ENCODE measurements around the gene EIF5A. TPM values are rescaled to one million over a fixed set of nuclear protein-coding genes. Genes with fewer than 3 reads are reported as not detected.

The EIF5A gene
- total and polyA plus RNA-seq, 2 donors (not counting 3 experiments of a cell fraction or from before 2014, with no cell fraction given) = 650 to 859 TPM

GRCh38 chr17:7340179-7340578, 32.8 kb downstream of the EIF5A start:
- FAIRE-seq (no peak), DNase-seq (ENCODE audit: low read depth, low spot score) (no peak)
- no peaks in the 10 kb centered on the region for H3K79me2 ChIP-seq (ENCODE audit: control insufficient read depth, insufficient read depth, low read length)
- H3K4me3 ChIP-seq (replicated peaks in 1 of 3; ENCODE audit: insufficient read depth in 1 of 3, low read depth in 1 of 3, low read length in 3 of 3) = no peak overlapping the region
- no peaks in the 10 kb centered on the region for H4K20me1 ChIP-seq (replicated peaks; ENCODE audit: control insufficient read depth, extremely low read depth, insufficient read depth, low read length)
- H3K9ac ChIP-seq (replicated peaks; ENCODE audit: extremely low read depth, insufficient read depth, low read length) = no peak overlapping the region
- H2AFZ ChIP-seq (ENCODE audit: low read depth, low read length) = no peak overlapping the region
- ChIA-PET CTCF (interaction anchor here (2.8 kb wide), 1 partner anchor 11 kb away, joined by 8 read pairs; the partner anchor contains the start of gene NEURL4), POLR2A (no interaction called here)
- no peak for TF ChIP-seq CTCF (IDR thresholded peaks at IDR 0.05; ENCODE audit: extremely low read depth in 1 of 2, insufficient read depth in 1 of 2, low read depth in 1 of 2, low read length in 2 of 2)
- TF ChIP-seq JUN (IDR thresholded peaks at IDR 0.05; ENCODE audit: borderline replicate concordance, insufficient read depth, insufficient read length, low read depth) = no peak
- TF ChIP-seq MYC (IDR thresholded peaks at IDR 0.05; ENCODE audit: low read depth, low read length) = no peak
- TF ChIP-seq POLR2AphosphoS5 (IDR thresholded peaks at IDR 0.05; ENCODE audit: insufficient read depth, low read depth, low read length) = no peak
- TF ChIP-seq EZH2 (IDR thresholded peaks at IDR 0.05; ENCODE audit: borderline replicate concordance, low read depth, low read length, severe bottlenecking) = no peak
- TF ChIP-seq FOS (IDR thresholded peaks at IDR 0.05; ENCODE audit: borderline replicate concordance, insufficient read depth, low read length) = no peak
- TF ChIP-seq, protein P1, sequence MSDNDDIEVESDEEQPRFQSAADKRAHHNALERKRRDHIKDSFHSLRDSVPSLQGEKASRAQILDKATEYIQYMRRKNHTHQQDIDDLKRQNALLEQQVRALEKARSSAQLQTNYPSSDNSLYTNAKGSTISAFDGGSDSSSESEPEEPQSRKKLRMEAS (IDR thresholded peaks at IDR 0.05; ENCODE audit: insufficient read depth, insufficient read length) = no peak
- no peak for TF ChIP-seq GATA2 (IDR thresholded peaks at IDR 0.05; ENCODE audit: insufficient read depth, insufficient read length, low read depth, low read length)
- TF ChIP-seq POLR2A (IDR thresholded peaks at IDR 0.05; ENCODE audit: low read depth, low read length) = no peak
- H3K36me3 ChIP-seq (ENCODE audit: control insufficient read depth in 2 of 2, extremely low read depth in 1 of 2, insufficient read depth in 2 of 2, low read length in 2 of 2) = no peaks in the 10 kb centered on the region
- H3K9me3 ChIP-seq (replicated peaks; ENCODE audit: control insufficient read depth, insufficient read depth, low read length) = no peaks in the 10 kb centered on the region
- no peaks in the 10 kb centered on the region for H3K27me3 ChIP-seq (ENCODE audit: control insufficient read depth in 2 of 2, insufficient read depth in 2 of 2, low read length in 2 of 2)
- H3K4me1 ChIP-seq (ENCODE audit: control insufficient read depth, extremely low read depth, insufficient read depth, low read length) = no peaks in the 10 kb centered on the region
- no peak overlapping the region for H3K4me2 ChIP-seq (ENCODE audit: insufficient read depth, low read length)
- BruUV-seq (replicated peaks) = no TSS peak
- H3K9me1 ChIP-seq (replicated peaks; ENCODE audit: control insufficient read depth, extremely low read depth, insufficient read depth, low read length) = no peaks in the 10 kb centered on the region
- no peak overlapping the region for H3K27ac ChIP-seq (ENCODE audit: insufficient read depth, low read depth, low read length)
- dilution Hi-C loops (cut with MboI; ENCODE audit: extremely low pct_ligation_motif_present, low sequenced_read_pairs) (no loop called here), intact Hi-C loops (cut with micrococcal nuclease) (no loop called here)

Data from endothelial cell of umbilical vein (primary cell).